H1 (cell line): ENCODE measurements around the gene EIF2S1.

Experiments used
- BCL11A ChIP-seq, 2 experiments: IDR thresholded peaks; one replicate each; pipeline ENCODE4 v1.6.1; 2011; ENCODE audit warnings: low read depth in 2 of 2, low read length in 2 of 2, mild to moderate bottlenecking in 2 of 2
- CHD1 ChIP-seq: IDR thresholded peaks from 2 replicates; pipeline ENCODE4 v1.6.1; 2012; ENCODE audit warnings: low read depth, low read length, improper control_type of control experiment
- CHD2 ChIP-seq: IDR thresholded peaks from 2 replicates; pipeline ENCODE4 v1.6.1; 2012; ENCODE audit warnings: low read length, improper control_type of control experiment
- CREB1 ChIP-seq: IDR thresholded peaks from 2 replicates; pipeline ENCODE4 v1.6.1; 2012; ENCODE audit warnings: inconsistent platforms
- CTCF ChIP-seq, 3 experiments: IDR thresholded peaks; 1 replicate in 2 of 3; 2 replicates in 1 of 3; pipeline versions ENCODE4 v1.5.1 to v1.6.1; 2011; ENCODE audit warnings: low read length in 3 of 3, mild to moderate bottlenecking in 3 of 3, inconsistent platforms in 2 of 3, low read depth in 1 of 3, moderate library complexity in 1 of 3; ENCODE audit not compliant: insufficient read depth in 1 of 3; ENCODE audit errors: control extremely low read depth in 1 of 3
- GABPA ChIP-seq: IDR thresholded peaks from 2 replicates; pipeline ENCODE4 v1.6.1; 2011; ENCODE audit warnings: mild to moderate bottlenecking, low read length, moderate library complexity, borderline replicate concordance; ENCODE audit not compliant: insufficient read depth
- JUND ChIP-seq: IDR thresholded peaks from 2 replicates; pipeline ENCODE4 v1.6.1; 2011; ENCODE audit warnings: mild to moderate bottlenecking, improper control_type of control experiment, low read length

- TF ChIP-seq BCL11A (IDR thresholded peaks at IDR 0.05; ENCODE audit: low read depth in 2 of 2, low read length in 2 of 2) (no peak), CTCF (IDR thresholded peaks at IDR 0.05; ENCODE audit: control extremely low read depth in 1 of 3, insufficient read depth in 1 of 3, low read depth in 1 of 3, low read length in 3 of 3) (no peak), CHD2 (no peak), CHD1 (no peak), CREB1 (no peak), JUND (no peak), GABPA (no peak)
Measured at GRCh38 chr14:67405771-67406170, 45.6 kb downstream of the EIF2S1 start.
